Stimulated activated CD8-positive, alpha-beta memory T cell treated with anti-CD3 and anti-CD28 coated beads, Interleukin-15, amount 100 ng/mL, for 48 hours (primary cell): ENCODE results near the gene PHKG1.
"Not testable (repeated sequence)": the region's sequence is repeated elsewhere in the genome, so short reads cannot be mapped to it uniquely, and the experiment has no call there.

Experiments used
- DNase-seq, 2 donors: peaks; one replicate each; pipeline ENCODE4 v3.0.0-alpha.2; 2020; ENCODE audit warnings: low read depth in 2 of 2

PHKG1 gene

GRCh38 chr7:56092789-56093531 is at the start of gene PHKG1:
Gene PHKG1, minus strand, starts transcription at chr7:56092952. Its CDS starts 4,011 bp downstream, at chr7:56088941.
- DNase-seq, result no peak

GRCh38 chr7:56131062-56131461 is 38.3 kb upstream of the PHKG1 start:
- not testable (repeated sequence) for DNase-seq

GRCh38 chr7:56127241-56127975 is 34.7 kb upstream of the PHKG1 start:
- no peak for DNase-seq

GRCh38 chr7:56125831-56126230 is 33.1 kb upstream of the PHKG1 start:
- no peak for DNase-seq

- no peak for DNase-seq
Measured at GRCh38 chr7:56124981-56125380, 32.2 kb upstream of the PHKG1 start.

GRCh38 chr7:56121440-56121839 is 28.7 kb upstream of the PHKG1 start:
- no peak for DNase-seq

GRCh38 chr7:56115852-56116538 is 23.2 kb upstream of the PHKG1 start, which contains the start of gene NUPR2:
Gene NUPR2, minus strand, starts transcription at chr7:56116417. Its CDS starts 103 bp downstream, at chr7:56116314.
- DNase-seq, result no peak

GRCh38 chr7:56112244-56112643 is 19.5 kb upstream of the PHKG1 start:
- not testable (repeated sequence) for DNase-seq

GRCh38 chr7:56110611-56111010 is 17.9 kb upstream of the PHKG1 start:
- DNase-seq, result no peak

- no peak for DNase-seq
Measured at GRCh38 chr7:56107954-56108258, 15.2 kb upstream of the PHKG1 start.

GRCh38 chr7:56106108-56107073 is 13.6 kb upstream of the PHKG1 start, which contains the start of gene CHCHD2:
Gene CHCHD2, minus strand, starts transcription at chr7:56106476. Its CDS starts 63 bp downstream, at chr7:56106413.
- peak; percentile 86 to 93 for DNase-seq

- no peak for DNase-seq
Measured at GRCh38 chr7:56105508-56105907, 12.8 kb upstream of the PHKG1 start.

GRCh38 chr7:56104138-56104537 is 11.4 kb upstream of the PHKG1 start:
- not testable (repeated sequence) for DNase-seq

GRCh38 chr7:56099653-56100052 is 6.9 kb upstream of the PHKG1 start:
- no peak for DNase-seq

GRCh38 chr7:56098187-56099008 is 5.6 kb upstream of the PHKG1 start:
- DNase-seq, result not testable (repeated sequence)

- no peak for DNase-seq
Measured at GRCh38 chr7:56097700-56098099, 4.9 kb upstream of the PHKG1 start.

GRCh38 chr7:56092388-56092787 is 364 bp downstream of the PHKG1 start:
- DNase-seq, result not testable (repeated sequence)

- DNase-seq, result no peak
Measured at GRCh38 chr7:56091591-56091990, 1.2 kb downstream of the PHKG1 start.

- no peak for DNase-seq
Measured at GRCh38 chr7:56087445-56087844, 5.3 kb downstream of the PHKG1 start.

- no peak for DNase-seq
Measured at GRCh38 chr7:56086761-56087160, 6.0 kb downstream of the PHKG1 start.
